ENCODE measurements around the gene OXTR. TPM values are rescaled to one million over a fixed set of nuclear protein-coding genes. Genes with fewer than 3 reads are reported as not detected.

OXTR gene
- total RNA-seq, 2 experiments from 2014 or later: 1.1 to 2.0 TPM

DNA sequence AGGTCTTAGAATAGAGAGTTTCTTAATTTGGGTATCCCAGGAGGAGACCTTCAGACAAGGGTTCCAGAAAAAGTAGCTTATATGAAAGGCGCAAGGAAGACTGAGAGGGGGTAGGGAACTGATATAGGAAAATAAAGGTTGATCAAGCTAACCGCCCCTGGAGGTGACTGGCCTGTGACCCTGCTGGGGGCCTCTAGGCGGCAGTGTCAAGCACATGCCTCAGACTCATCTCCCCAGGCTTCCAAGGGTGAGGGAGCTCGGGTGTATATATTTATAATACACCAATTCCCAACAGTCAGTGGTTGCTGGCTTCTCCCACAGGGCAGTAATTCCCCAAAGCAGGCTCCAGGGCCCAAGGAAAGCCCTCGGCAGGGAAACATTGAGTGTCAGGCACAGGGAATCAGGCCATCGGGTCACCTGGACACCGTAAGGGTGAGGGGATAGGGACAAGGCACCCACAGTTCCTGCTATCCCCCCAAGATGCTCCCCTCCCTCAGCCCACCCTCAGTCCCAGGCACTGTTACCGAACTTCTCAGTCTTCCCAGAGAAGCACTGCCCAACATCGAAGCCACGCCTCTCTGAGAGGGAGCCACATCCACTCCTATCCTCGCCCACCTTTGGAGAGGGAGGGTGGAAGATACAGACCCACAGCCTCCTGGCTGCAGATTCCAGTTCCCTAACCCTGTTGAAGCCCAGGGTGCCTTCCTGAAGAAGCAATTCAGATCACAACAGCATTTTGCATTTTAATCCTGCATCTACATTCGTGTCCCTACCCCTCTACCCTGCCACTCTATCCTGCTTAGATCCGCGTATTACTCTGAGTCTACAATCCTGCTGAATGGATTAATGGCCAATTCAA, 55.3 kb downstream of the OXTR start:
- Mint-ChIP-seq H3K4me3 (no peak overlapping the region), H3K4me1 (ENCODE audit: low read depth) (no peaks in the 10 kb centered on the region), H3K36me3 (ENCODE audit: low read depth) (no peaks in the 10 kb centered on the region), H3K27ac (no peak overlapping the region), H3K27me3 (peaks cover 3% of the 10 kb centered on the region), H3K9me3 (peaks cover 1% of the 10 kb centered on the region)
- TF ChIP-seq, protein P1, sequence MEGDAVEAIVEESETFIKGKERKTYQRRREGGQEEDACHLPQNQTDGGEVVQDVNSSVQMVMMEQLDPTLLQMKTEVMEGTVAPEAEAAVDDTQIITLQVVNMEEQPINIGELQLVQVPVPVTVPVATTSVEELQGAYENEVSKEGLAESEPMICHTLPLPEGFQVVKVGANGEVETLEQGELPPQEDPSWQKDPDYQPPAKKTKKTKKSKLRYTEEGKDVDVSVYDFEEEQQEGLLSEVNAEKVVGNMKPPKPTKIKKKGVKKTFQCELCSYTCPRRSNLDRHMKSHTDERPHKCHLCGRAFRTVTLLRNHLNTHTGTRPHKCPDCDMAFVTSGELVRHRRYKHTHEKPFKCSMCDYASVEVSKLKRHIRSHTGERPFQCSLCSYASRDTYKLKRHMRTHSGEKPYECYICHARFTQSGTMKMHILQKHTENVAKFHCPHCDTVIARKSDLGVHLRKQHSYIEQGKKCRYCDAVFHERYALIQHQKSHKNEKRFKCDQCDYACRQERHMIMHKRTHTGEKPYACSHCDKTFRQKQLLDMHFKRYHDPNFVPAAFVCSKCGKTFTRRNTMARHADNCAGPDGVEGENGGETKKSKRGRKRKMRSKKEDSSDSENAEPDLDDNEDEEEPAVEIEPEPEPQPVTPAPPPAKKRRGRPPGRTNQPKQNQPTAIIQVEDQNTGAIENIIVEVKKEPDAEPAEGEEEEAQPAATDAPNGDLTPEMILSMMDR (IDR thresholded peaks at IDR 0.05): peak; percentile 23
- ChIA-PET POLR2A (no interaction called here), CTCF (no interaction called here)
- DNase-seq (peak; percentile 10), ATAC-seq (no peak)
- intact Hi-C loops (cut with micrococcal nuclease): no loop called here

DNA sequence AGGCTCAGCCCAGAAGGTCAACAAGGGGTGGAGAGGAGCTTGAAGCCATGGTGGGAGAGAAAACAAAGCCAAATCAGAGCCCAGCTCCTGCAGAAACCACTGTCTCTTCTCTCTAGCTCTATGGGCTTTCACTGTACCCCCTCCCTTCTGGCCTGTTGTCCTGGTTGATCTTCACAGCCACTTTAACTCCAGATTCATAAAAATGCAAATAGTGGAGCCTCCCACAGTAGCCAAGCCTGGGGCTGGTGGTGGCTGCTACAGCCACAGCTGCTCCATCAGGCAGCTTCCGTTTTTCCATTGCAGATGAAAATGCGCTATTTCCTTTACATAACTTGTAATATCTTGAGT, 56.5 kb downstream of the OXTR start:
- no peak overlapping the region for H3K27ac Mint-ChIP-seq
- POLR2A ChIA-PET: no interaction called here
- H3K4me3 Mint-ChIP-seq: no peak overlapping the region
- no peaks in the 10 kb centered on the region for H3K36me3 Mint-ChIP-seq (ENCODE audit: low read depth)
- H3K27me3 Mint-ChIP-seq: peaks cover 3% of the 10 kb centered on the region
- H3K9me3 Mint-ChIP-seq: no peaks in the 10 kb centered on the region
- TF ChIP-seq, protein P1 (IDR thresholded peaks at IDR 0.05): no peak
- CTCF ChIA-PET: interaction anchor here (0.9 to 1.3 kb wide), 2 partner anchors 9 to 27 kb away, joined by 3 read pairs; no protein-coding TSS in a partner anchor
- DNase-seq: no peak
- H3K4me1 Mint-ChIP-seq (ENCODE audit: low read depth): no peaks in the 10 kb centered on the region
- ATAC-seq: no peak
- intact Hi-C loops (cut with micrococcal nuclease): no loop called here

DNA sequence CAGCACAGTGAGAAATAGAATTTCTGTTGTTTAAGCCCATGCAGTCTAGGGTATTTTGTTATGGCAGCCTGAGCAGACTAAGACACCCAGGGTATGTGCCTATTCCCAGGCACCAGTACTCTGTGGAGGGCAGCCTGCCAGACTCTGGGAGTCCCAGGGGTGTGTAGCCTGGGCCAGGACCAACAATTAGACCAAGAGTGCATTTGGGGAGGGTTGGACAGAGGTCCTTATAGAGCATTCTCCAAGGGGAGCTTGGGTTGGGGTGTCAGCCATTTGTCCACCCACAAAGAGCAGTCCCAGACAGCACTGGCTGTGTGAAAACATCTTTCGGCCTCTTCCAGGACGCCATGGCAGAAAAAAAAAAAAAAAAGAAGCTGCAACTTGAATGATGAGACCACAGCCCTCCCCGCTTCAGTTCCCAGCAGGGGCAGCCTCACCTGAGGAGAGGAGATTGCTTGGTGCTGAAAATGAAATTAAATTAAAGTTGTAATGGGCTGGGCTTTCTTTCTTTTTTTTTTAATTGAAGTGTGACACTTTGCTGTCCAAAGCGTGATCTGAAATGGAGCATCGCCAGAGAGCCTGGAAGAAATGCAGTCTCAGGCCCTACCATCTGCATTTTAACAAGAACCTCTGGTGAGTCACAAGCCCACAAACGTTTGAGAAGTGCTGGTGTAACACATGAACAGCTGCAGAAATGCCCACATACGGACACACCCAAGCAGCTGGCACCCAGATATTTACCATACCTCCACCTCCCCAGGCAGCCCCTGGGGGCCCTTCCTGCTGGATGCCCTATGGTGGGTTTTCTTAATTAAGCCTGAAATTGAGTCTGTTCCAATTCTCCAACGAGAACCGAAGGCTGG, 57.1 kb downstream of the OXTR start:
- intact Hi-C loops (cut with micrococcal nuclease): no loop called here
- DNase-seq (no peak), ATAC-seq (no peak)
- ChIA-PET POLR2A (no interaction called here), CTCF (interaction anchor here (0.9 to 1.3 kb wide), 2 partner anchors 8 to 28 kb away, joined by 3 read pairs; no protein-coding TSS in a partner anchor)
- TF ChIP-seq, protein P1 (IDR thresholded peaks at IDR 0.05): no peak
- no peaks in the 10 kb centered on the region for H3K9me3 Mint-ChIP-seq
- peaks cover 3% of the 10 kb centered on the region for H3K27me3 Mint-ChIP-seq
- H3K4me1 Mint-ChIP-seq (ENCODE audit: low read depth): no peaks in the 10 kb centered on the region
- no peak overlapping the region for H3K27ac Mint-ChIP-seq
- no peak overlapping the region for H3K4me3 Mint-ChIP-seq
- no peaks in the 10 kb centered on the region for H3K36me3 Mint-ChIP-seq (ENCODE audit: low read depth)

DNA sequence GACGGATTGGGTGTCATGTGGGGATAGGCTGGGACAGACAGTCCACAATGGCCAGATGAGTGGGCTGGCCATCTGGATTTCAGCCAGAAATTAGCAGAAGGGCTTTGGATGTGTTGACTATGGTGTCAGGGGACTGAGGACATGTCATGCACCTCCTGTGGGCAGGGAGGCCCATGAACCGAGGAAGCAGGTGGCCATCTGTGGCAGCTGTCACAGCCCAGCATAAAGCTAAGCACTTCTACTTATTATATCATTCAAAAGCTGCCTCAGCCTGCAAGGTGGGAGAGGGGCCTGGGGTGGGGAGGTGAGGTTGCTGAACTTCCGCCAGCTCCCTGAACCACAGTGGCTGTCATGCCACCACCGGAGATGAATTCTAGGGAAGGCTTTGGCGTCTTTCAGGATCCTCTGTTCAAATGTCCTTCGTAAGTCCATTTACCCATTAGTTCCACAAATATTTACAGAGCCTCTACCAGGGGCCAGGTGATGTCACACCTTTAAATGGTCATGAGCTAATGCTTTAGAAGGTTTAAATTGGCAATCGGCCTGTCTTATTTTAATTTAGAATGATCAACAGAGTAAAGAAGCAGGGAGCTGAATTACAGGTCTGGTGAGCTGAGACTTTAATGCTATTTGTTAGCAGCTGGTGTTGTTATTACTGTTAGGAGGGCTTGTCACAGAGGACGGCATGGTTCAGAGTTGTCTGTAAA, 59.5 kb downstream of the OXTR start:
- H3K27me3 Mint-ChIP-seq: no peaks in the 10 kb centered on the region
- ChIA-PET POLR2A (no interaction called here), CTCF (no interaction called here)
- H3K36me3 Mint-ChIP-seq (ENCODE audit: low read depth): no peaks in the 10 kb centered on the region
- no peak overlapping the region for H3K4me3 Mint-ChIP-seq
- intact Hi-C loops (cut with micrococcal nuclease): no loop called here
- no peak overlapping the region for H3K27ac Mint-ChIP-seq
- ATAC-seq (no peak), DNase-seq (no peak)
- peaks cover 5% of the 10 kb centered on the region for H3K9me3 Mint-ChIP-seq
- TF ChIP-seq, protein P1 (IDR thresholded peaks at IDR 0.05): no peak
- no peaks in the 10 kb centered on the region for H3K4me1 Mint-ChIP-seq (ENCODE audit: low read depth)
